IPS DF 6.9 (cell line): ENCODE data around the gene GPR173.

Experiments
- DNase-seq: peaks from one replicate; pipeline ENCODE4 v3.0.0-alpha.2; 2013; ENCODE audit warnings: low read depth, low spot score
- H3K27ac ChIP-seq: one replicate; pipeline ENCODE4 v1.5.1; 2013; ENCODE audit warnings: low read length, control low read depth
- H3K27me3 ChIP-seq: 2 replicates; pipeline ENCODE4 v1.6.1; 2013; ENCODE audit warnings: mild to moderate bottlenecking, low read length; ENCODE audit not compliant: control insufficient read depth, insufficient read depth
- H3K36me3 ChIP-seq: 2 replicates; pipeline ENCODE4 v1.6.1; 2013; ENCODE audit warnings: low read length; ENCODE audit not compliant: control insufficient read depth, insufficient read depth
- H3K4me1 ChIP-seq: 2 replicates; pipeline ENCODE4 v1.6.1; 2013; ENCODE audit warnings: low read length; ENCODE audit not compliant: control insufficient read depth, insufficient read depth
- H3K4me3 ChIP-seq: 2 replicates; pipeline ENCODE4 v1.5.1; 2013; ENCODE audit warnings: mild to moderate bottlenecking, low read length
- H3K9me3 ChIP-seq: 2 replicates; pipeline ENCODE4 v1.6.1; 2013; ENCODE audit warnings: low read length, inconsistent platforms; ENCODE audit not compliant: control insufficient read depth, insufficient read depth
- WGBS: extraction: QIAGEN DNeasy Blood & Tissue Kit; methylation state at CpG from one replicate; pipeline ENCODE4 v1.1.7; 2013; ENCODE audit warnings: mixed read lengths, missing lambda C conversion rate; ENCODE audit not compliant: insufficient read length, insufficient coverage; 5-methylcytosine and 5-hydroxymethylcytosine counted together

GPR173 gene

DNA sequence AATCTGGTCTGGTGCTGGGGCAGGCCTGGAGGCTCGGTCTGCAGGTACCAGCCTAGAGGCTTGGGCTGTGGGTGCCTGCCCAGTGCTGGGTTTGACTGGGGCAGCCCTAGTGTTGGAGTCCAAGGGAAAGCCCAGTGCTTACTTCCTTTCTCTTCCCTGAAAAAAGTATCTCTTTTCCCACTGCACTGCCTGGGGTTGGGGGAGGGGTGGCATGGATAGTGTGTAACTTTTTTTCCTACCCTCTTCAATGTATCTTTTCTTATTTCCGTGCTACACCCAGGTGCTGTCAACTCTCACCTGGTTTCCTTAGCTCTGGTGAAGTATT is 66.9 kb downstream of the GPR173 start:
- no peak overlapping the region for H3K4me3 ChIP-seq
- no peaks in the 10 kb centered on the region for H3K9me3 ChIP-seq
- H3K27me3 ChIP-seq = no peaks in the 10 kb centered on the region
- H3K36me3 ChIP-seq = 0 out of 2 replicates have a peak, but pooled peaks cover 2% of the 10 kb centered on the region
- no peak for DNase-seq
- WGBS = no CpG with 5 or more reads among the region's 2 CpGs
- H3K27ac ChIP-seq = no peak overlapping the region
- H3K4me1 ChIP-seq = no peaks in the 10 kb centered on the region

DNA sequence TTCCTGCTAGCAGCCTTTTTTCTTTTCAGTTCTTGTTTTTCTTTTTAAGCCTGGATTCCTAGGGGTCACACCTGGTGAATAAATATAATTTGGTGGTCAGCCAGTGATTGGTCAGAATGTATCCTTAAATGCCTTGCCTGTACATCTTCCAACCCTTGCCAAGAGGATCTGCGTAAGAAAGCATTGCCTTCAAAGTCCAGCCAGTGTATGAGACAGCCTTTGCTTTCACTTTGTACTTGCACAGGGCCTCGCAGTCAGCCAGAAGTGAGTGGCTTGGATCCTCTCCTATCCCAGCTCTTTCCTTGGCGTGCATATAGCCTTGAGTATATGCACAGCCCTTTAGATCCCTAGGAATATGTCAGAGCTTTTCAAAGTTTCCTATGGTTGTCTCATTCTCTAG is 67.5 kb downstream of the GPR173 start:
- WGBS = no CpG with 5 or more reads among the region's 3 CpGs
- Histone ChIP-seq H3K4me3 (no peak overlapping the region), H3K9me3 (no peaks in the 10 kb centered on the region), H3K36me3 (0 out of 2 replicates have a peak, but pooled peaks cover 2% of the 10 kb centered on the region), H3K4me1 (no peaks in the 10 kb centered on the region), H3K27me3 (no peaks in the 10 kb centered on the region), H3K27ac (no peak overlapping the region)
- no peak for DNase-seq

DNA sequence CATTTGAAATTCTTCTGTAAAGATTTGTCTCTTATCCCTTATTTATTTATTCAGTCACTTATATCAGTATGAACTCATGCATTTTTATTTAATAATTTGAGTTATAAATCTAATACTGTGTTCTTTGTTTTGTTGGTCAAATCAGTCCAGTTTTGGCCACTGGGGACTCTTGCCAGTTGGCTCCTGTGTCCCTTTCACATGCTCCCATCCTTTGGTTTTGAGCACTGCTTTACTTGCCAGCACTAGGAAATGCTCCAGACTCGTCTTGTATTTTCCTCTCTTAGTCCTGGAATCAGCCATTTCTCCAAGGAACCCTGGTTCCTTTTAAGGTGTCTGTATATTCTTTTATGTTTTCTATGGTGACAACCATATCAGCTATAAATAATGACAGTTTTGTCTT is 73.4 kb downstream of the GPR173 start:
- Histone ChIP-seq H3K9me3 (no peaks in the 10 kb centered on the region), H3K36me3 (no peaks in the 10 kb centered on the region), H3K27ac (no peak overlapping the region), H3K27me3 (no peaks in the 10 kb centered on the region), H3K4me1 (no peaks in the 10 kb centered on the region), H3K4me3 (no peak overlapping the region)
- no CpG with 5 or more reads among the region's 1 CpG for WGBS
- no peak for DNase-seq

DNA sequence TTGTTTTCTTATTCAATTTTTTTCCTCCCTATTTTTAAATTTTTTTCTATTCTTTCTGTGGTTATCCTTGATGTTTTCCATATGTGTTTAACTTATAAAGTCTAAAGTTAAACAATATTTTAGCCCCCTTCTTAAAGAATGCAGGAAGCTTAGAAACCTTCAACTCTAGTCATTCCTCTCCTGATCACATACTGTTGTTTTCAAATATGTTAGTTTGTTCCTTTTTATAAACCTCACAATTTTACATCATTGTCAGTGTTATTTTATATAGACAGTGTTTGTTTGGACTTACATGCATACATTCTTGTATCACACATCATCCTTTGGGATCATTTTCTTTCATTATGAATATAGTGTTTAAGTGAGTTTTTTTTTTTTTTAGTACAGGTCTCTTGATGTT is 76.9 kb downstream of the GPR173 start:
- H3K4me1 ChIP-seq = no peaks in the 10 kb centered on the region
- no peak overlapping the region for H3K4me3 ChIP-seq
- no peaks in the 10 kb centered on the region for H3K36me3 ChIP-seq
- H3K9me3 ChIP-seq = no peaks in the 10 kb centered on the region
- DNase-seq = no peak
- H3K27me3 ChIP-seq = no peaks in the 10 kb centered on the region
- no peak overlapping the region for H3K27ac ChIP-seq

DNA sequence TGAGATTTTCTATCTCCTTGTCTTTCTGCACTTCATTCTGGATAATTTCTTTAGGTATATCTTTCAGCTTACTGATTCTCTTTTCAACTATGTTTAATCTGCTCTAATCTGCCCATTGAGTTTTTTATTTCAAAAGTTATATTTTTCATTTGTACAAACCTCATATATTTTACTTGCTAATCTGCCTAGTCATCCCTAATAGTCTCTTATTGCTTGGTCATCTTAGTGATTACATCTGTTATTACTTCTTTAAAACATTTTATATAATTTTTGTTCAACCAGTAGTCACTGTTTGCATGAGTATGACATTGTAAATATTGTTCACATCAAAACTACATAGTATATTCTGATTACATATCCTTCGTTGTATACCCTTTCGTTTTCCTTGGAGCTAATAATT is 77.8 kb downstream of the GPR173 start:
- Histone ChIP-seq H3K27ac (no peak overlapping the region), H3K4me1 (no peaks in the 10 kb centered on the region), H3K9me3 (no peaks in the 10 kb centered on the region), H3K27me3 (no peaks in the 10 kb centered on the region), H3K36me3 (no peaks in the 10 kb centered on the region), H3K4me3 (no peak overlapping the region)
- WGBS = no CpG with 5 or more reads among the region's 2 CpGs
- no peak for DNase-seq

DNA sequence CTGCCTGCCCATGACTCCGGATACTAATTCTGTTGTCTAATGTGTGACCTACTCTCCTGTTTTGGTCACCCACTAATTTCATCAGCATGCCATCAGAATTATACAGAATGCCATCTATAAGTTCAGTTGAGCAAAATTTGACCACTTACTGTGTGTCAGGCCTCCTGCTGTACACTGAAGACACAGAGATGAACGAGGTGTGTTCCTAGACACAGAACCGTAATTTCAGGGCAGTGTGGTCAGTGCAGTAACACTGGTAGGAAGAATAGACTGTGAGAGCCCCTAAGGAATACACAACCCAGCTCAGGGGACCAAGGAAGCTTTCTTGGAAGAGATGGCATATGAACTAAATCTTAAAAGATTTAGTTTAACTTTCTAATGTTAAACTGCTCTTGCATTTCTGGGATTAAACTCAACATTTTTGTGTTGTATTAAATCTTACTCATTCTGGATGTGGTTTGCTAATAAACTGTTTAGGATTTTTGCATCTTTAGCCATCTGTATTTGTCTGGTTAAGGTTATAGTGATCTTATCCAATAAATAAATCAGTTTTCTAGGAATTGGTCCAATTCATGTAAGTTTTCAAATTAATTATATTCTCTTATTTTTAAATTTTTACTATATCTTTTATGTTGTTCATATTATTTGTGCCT is 79.6 kb downstream of the GPR173 start:
- no peak for DNase-seq
- H3K4me1 ChIP-seq = no peaks in the 10 kb centered on the region
- no peak overlapping the region for H3K4me3 ChIP-seq
- H3K27ac ChIP-seq = no peak overlapping the region
- no peaks in the 10 kb centered on the region for H3K9me3 ChIP-seq
- H3K36me3 ChIP-seq = no peaks in the 10 kb centered on the region
- no CpG with 5 or more reads among the region's 3 CpGs for WGBS
- H3K27me3 ChIP-seq = no peaks in the 10 kb centered on the region
